HG03520 (cell line): ENCODE data around the gene NCK2.

ENCODE experiments used
- ATAC-seq: cut with Tn5 transposase; IDR thresholded peaks from one replicate; pipeline ENCODE4 v1.9.1; 2021; ENCODE audit warnings: mild to moderate bottlenecking, moderate library complexity; ENCODE audit not compliant: unreplicated experiment

Gene NCK2

DNA sequence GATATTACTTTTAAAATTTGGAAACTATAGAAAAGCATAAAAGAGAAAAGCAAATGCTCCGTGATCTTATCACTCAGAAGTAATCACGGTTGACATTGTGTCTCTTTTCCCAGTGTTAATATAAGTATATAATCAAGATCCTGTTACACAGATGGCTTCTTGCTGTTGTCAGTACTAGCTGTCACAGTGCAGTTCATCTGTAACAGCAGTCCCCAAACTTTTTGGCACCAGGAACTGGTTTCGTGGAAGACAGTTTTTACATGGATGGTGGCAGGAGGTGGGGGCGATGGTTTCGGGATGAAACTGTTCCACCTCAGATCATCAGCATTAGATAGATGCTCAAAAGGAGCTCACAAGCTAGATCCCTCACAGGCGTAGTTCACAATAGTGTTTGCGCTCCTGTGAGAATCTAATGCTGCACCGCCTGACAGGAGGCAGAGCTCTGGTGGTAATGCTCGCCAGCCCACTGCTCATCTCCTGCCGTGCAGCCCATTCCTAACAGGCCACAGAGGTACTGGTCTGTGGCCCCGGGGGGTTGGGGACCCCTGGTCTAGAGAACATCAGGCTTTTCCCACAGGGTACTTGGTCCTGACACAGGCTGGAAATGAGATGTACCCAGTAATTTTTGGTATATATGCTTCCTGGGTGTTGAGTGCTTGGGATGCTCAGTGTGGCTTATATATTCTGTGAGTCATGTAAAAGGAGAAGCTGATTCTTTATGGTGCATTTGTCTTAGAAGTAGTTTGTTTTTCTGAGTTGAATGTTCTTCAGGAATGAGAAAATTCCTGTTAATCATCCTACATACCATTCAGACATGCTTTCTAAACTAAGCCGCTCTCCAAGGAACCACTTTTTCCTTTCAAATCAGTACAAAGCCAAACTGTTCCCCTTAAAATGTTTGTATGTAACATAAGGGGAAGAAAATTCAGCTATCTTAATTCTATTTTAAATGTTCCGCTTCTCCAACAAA, 121.8 kb downstream of the NCK2 start:
- no peak for ATAC-seq

DNA sequence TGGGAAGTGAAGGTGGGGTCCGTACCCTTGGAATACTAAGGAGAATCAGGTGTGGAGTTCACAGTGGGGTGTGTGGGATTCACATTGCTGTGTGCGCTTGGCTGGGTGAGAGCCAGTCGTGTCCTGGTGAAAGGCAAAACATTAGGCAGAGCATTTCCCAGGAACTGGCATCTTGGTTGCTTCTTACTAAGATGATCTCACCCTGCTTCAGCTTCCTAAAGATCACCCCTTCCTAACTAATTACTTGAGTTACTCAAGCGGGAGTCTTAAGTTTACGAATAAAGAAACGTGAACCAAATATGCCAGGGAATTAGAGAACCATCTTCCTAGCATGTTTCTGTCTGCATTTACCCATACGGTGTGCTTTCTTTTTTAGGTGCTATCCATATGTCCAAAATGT, 122.9 kb downstream of the NCK2 start:
- ATAC-seq, result no peak

DNA sequence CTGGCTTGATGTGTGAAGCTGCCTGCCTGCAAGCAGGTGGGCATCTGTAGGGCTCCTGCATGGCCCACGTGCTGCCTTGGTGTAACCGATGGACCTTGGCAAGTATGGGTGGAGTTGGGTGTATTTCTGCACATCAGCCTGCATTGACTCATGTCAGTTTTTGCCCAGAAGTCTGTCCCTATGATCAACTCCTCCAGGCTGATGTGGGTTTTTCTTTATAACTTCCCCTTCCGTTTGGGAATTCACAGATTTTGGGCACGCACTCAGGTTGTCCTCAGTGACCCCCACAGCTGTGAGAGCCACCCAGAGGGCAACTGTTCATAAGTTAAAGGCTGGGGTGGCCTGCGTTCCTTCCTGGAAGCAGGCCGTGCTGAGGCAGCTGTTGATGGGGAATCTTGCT, 123.3 kb downstream of the NCK2 start:
- ATAC-seq, result no peak

DNA sequence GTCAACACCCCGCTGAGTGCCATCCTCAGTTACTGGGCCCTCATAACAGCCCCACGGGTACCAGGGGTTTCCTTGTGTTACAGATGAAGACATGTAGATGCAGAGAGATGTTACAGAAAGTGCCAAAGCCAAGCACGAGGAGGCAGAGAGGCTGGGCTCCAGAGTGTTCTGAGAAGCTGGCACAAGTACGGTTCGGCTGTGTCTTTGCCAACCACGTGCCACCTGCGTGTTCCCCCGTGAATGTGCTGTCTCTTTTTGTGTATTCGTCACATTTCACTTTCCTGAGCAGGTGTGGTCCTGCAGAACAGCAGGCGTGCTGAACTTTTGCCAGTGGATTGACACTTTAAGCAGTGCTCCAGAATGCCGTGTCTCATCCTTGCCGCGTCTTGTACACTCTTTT, 124.6 kb downstream of the NCK2 start:
- ATAC-seq, result no peak

DNA sequence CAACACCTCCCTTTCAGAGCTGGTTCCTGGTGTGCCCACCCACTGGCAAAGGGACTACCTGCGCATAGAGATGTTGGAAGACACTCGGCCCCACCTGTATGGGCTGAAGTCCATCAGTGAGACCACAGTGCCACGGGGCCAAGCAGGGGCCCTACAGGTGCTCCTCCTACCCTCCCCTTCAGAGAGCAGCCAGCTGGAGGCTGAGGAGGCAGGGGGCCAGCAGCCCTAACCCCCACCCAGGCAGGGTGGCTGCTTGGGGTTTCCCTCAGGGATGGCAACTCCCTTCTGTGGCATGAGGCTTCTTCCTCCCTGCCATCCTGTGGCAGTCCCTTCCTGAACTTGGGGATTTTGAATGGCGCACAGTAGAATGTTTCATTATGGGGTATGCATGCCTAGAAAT, 125.3 kb downstream of the NCK2 start:
- no peak for ATAC-seq

DNA sequence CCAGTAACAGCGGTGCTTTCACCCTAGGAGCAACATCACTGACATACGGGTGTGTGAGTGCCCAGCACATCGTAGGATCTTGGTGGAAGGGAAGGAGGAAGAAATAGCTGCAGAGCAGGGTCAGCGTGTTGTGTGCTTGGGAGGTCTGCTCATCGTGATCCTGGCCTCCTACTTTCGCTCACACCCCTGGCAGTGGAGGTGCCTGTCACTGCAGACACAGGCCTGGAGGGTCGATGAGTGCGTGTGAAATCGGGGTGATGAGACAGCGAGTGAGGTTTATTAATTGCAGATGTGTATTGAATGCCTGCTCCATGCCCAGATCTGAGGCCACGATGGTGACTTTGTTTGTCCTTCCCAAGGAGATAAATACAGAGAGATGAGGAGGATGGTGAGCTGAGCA, 126.1 kb downstream of the NCK2 start:
- ATAC-seq, result no peak

DNA sequence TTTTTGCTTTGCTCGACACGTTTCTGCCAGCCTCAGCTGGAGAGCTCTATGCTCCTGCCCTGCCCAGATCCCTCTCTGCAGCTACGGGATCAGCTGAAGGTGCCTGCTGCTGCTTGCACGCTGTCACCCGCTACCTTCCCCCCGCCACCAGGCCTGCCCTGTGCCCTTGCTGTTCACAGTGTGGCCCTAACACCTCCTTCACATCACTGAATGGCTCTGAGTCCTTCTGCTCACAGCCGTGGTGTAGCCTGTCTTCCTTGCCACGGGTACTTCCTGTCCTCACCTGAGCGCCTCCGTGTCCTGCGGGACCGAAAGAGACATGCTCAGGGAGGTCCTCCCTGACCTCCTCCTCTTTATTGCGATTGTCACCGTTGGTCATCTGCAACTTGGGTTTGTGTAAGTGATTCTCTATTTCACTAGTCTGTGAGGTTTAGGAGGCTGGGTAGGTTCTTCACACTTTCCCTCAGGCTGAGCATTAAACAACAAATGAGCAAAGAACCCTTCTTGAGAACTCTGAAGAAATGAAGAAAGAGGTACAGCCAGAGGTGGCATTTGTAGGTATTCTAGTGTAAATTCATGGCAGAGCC, 127.5 kb downstream of the NCK2 start:
- ATAC-seq, result no peak

DNA sequence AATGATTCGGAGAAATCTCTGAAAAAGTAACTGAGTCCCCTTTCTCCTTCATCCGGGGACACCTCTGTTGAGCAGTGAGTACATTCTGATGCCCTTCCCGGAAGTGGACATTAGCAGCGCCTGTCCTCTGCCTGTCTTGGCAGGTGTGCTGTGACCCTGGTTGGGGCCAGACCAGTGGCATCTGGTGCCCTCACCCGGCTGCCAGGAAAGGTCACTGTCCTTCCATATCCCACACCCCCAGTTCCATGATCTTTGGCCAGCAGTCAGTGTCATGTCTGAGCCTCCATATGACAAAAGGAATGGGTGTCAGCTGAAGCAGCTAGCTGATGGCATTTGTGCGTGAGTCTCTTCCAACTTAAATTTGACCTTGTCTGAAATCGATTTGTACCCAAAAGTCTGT, 128.1 kb downstream of the NCK2 start:
- no peak for ATAC-seq

DNA sequence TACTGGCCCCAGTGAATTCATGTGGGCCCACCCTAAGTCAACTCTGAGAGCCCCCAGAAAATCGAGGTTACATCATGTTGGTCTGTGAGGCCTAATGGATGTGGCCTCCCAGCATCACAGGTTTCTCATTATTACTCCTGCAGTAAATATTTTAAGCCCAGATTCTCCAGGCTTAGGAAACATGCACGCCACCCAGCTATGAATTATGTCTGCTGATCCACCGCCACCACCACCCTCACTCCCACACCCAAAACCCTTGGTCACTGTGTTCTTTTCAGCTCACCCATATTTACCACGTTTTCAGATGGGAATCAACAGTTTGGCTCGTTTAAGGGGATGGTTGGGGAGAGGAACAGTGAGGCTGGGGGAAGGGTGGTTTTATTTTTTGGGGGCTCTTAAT, 128.6 kb downstream of the NCK2 start:
- ATAC-seq, result no peak

DNA sequence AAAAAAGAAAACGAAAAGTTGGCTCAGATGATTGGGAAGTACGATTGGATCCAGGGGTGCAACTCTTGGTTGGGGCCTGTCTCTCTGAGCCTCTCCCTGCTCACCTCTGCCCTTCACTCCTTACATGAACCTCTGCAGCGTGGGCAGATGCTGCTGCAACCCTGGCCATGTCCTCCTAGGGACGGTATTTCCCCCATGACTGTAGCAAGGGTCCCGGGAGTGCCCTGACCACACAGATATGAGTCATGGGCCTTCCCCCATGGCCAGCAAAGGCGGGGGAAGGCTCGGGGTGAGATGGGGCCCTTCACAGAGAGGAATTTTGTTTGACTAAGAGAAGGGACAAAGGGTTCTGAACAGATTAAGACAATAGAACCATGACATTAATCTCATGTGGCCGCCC, 129.0 kb downstream of the NCK2 start:
- ATAC-seq, result peak; percentile 88

DNA sequence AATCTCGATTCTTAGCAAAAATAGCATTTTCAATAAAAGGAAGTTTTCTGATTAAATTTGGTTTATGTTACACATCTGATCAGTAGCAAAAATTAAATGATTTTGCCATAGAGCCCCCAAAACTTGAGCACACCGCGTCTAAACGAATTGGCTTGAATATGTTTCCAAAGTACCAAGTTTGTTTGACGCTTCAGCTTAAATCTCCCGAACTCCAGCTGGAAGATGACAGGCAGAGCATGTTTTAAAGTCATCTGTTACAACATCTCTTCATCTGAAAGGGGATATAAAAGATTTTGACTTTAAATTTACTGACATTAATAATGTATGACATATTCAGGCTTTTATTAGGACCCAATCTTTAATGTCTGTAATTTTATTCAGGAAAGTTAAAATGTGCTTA, 129.8 kb downstream of the NCK2 start:
- no peak for ATAC-seq

DNA sequence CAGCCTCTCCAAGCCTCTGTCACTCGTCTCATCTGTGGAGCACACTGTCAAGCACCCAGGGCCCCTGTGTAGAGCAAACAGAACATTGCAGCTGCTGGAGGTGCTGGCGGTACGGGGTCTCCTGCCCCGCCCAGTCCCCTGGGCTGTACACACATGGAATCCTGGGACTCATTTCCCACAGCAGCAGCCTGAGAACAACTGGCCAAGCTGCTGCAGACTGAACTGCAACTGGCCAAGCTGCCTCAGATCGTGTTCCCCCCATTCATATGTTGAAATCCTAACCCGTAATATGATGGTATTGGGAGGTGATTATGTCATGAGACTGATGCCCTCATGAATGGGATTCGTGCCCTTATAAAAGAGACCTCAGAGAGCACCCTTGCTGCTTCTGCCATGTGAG, 130.5 kb downstream of the NCK2 start:
- ATAC-seq, result no peak

DNA sequence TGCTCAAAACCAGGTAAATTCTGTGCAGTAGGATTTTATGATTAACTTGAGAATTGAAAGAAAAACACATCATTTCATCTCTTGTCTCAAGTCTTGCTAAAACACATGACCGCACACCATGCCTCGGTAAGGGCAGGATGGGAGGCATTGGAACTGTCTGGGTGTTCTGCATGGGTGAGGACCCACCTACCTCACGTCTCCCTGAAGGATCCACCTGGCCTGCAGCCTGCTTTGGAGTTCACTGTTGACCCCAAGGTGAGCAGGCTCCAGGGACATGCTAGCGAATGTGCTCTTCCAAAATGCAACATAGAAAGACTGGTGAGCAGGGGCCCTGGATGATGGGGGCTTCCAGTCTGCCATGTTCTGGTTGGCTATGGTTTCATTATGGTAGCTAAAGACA, 131.5 kb downstream of the NCK2 start:
- no peak for ATAC-seq

DNA sequence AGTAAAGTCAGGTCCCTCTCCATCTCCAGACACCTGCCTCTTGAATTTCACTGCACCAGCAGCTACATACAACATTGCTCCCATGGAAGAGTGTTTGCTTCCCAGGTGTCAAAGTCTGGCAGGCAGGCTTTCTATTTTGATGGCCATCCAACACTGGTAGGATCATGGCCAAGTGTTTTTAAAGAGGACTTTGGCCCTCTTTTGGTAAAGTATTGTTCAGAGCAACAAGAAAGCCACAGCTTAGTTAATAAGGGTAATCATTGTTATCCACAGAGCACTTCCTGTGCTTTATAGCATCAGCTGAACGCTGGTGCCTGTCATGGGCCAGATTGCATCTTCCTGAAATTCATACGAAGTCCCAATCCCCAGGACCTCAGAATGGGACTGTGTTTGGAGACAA, 133.2 kb downstream of the NCK2 start:
- ATAC-seq, result no peak

DNA sequence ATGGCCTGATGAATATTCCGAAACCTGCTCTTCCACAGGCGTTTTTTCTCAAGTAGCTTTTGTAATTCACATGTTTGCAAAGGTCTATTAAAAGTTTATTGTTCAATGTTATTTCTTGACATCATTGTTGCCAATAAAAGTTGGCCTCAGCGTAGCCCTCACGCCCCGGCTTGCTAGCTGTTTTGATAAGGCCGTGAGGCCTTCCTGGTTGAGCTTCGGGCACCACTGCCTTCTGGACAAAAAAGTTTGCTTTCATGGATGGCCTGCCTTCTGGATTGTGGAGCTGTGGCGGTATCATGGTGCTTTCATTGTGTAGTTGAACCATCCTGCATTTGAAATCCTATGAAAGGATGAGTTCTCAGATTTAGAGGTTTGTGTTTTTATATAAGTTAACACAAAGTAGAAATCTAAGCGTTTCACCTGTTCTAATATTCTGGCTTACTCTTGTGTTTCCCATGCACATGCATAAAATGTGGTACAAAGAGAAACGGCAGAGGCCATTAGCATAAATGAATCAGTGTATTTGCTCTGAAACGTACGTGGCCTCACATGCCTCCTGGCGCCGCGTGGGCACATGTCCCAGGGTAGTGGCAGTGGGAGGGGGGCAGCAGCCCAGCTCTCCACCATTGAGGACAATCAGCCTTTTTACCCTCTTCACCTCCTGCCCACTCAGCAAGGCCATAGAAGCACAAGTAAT, 134.5 kb downstream of the NCK2 start:
- no peak for ATAC-seq

DNA sequence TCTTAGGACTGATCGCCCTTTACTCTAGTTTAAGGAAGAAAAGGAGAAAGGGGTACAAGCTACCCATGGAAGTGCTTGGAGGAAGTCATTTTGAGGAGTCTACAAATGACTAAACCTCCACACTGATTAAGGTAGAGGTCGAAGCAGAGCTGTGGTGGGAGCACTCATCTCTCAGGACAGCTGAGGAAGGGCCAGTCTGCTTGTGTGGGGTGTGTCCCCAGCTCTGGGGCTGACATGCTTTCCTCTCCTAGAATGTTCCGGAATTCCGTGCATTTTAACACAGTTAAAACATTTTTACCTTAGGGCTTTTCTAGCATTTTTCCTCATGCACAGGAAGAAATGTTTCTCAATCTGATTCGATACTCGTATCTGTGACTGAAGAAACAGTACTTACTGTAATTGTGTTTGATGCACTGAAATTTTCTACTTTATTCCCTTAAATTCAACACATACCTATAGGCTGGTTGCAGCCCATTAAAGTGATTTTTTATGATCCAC, 135.1 kb downstream of the NCK2 start:
- no peak for ATAC-seq

DNA sequence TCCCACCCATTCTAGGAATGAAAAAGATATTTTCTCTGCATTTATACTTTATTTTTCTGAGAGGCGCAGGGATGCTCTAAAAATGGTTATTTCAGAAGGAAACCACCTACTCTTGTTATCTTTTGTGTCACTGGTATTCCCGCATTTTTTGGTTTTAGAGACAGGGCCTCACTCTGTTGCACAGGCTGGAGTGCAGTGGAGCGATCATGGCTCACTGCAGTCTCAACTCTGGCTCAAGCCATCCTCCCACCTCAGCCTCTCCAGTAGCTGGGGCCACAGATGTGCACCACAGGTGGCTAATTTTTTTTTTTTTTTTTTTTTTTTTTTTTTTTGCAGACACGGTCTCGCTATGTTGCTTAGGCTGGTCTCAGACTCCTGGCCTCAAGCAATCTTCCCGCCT, 135.9 kb downstream of the NCK2 start:
- no peak for ATAC-seq

DNA sequence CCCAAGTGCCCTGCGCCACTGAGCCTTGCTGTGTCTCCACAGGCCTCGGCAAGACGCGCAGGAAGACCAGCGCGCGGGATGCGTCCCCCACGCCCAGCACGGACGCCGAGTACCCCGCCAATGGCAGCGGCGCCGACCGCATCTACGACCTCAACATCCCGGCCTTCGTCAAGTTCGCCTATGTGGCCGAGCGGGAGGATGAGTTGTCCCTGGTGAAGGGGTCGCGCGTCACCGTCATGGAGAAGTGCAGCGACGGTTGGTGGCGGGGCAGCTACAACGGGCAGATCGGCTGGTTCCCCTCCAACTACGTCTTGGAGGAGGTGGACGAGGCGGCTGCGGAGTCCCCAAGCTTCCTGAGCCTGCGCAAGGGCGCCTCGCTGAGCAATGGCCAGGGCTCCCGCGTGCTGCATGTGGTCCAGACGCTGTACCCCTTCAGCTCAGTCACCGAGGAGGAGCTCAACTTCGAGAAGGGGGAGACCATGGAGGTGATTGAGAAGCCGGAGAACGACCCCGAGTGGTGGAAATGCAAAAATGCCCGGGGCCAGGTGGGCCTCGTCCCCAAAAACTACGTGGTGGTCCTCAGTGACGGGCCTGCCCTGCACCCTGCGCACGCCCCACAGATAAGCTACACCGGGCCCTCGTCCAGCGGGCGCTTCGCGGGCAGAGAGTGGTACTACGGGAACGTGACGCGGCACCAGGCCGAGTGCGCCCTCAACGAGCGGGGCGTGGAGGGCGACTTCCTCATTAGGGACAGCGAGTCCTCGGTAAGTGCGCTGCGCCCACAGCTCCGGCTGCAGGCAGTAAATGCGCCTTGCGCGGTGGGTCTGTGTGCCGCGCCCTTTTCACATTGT, 136.8 kb downstream of the NCK2 start:
- ATAC-seq, result no peak

DNA sequence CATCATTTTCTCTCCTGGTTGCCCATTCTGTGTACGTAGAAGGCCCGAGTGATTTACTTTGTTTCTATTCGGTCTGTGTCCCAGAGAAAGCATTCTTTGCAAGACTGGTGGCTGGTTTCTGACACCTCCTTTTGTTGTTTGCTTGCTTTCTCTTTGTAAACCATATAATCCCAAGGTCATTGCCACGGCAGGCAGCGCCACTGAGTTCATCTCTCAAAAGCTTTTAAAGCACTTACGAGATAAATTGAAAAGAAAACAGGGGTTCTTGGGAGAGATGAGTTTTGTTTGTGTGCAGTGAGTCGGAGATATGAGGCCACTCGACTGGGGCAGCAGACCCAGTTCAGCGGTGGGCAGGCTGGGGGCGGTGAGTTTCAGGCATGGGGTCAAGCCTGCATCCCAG, 137.6 kb downstream of the NCK2 start:
- ATAC-seq, result no peak

DNA sequence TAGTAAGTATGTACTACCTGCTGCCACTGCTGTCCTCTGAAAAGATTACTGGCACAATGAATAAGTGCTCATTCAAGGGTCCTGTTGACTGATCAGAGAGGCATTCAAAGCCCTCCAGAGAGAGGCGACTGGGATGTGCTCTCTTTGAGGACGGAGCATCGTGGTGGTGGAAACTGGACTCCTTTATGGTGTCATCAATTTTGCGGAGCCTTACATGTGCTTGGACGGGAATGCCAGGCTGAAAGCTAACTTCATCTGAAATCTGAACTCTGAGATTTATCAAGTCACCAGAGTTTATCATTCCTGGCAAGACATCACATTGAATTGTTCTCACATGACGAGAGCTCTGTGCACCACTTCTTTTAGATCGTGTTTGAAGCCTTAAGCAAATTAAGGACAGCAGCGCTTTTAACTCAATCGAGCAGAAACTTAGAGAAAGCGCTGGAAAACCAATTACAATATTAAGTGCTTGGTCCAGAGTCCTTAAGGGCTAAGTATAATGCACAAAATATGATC, 138.3 kb downstream of the NCK2 start:
- ATAC-seq, result no peak
